ENCODE measurements around the gene CYB561A3. TPM values are rescaled to one million over a fixed set of nuclear protein-coding genes. Genes with fewer than 3 reads are reported as not detected.

CYB561A3 gene
- total RNA-seq, 4 donors from 2014 or later: 29.5 to 39.9 (median 34.6) TPM

DNA sequence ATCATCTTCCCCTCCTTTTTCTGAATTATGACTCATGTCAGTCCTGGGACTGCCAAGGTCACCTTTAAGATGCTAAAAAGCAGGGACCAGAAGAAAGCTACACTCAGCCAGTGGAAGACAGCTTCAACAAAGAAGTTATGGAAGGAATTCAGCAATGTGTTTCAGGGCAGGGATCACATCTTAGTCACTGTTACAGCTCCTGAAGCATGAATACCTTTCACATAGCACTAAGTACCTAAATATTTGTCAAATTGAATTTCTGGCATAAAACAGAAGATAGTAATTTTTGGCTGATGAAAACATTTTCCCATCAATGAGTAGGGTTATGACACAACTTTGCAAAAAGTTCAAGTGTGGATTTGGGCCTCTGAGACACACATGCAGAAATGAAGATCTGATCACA, 34.0 kb downstream of the CYB561A3 start:
- DNase-seq (ENCODE audit: low spot score): no peak
- ATAC-seq (ENCODE audit: low FRiP score): no peak
- TF ChIP-seq, protein P1, sequence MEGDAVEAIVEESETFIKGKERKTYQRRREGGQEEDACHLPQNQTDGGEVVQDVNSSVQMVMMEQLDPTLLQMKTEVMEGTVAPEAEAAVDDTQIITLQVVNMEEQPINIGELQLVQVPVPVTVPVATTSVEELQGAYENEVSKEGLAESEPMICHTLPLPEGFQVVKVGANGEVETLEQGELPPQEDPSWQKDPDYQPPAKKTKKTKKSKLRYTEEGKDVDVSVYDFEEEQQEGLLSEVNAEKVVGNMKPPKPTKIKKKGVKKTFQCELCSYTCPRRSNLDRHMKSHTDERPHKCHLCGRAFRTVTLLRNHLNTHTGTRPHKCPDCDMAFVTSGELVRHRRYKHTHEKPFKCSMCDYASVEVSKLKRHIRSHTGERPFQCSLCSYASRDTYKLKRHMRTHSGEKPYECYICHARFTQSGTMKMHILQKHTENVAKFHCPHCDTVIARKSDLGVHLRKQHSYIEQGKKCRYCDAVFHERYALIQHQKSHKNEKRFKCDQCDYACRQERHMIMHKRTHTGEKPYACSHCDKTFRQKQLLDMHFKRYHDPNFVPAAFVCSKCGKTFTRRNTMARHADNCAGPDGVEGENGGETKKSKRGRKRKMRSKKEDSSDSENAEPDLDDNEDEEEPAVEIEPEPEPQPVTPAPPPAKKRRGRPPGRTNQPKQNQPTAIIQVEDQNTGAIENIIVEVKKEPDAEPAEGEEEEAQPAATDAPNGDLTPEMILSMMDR (IDR thresholded peaks at IDR 0.05): no peak

- TF ChIP-seq, protein P1 (IDR thresholded peaks at IDR 0.05): no peak
- ATAC-seq (ENCODE audit: low FRiP score) (no peak), DNase-seq (ENCODE audit: low spot score) (no peak)
Observed at GRCh38 chr11:61325649-61326414, 35.9 kb downstream of the CYB561A3 start.

- TF ChIP-seq, protein P1 (IDR thresholded peaks at IDR 0.05): no peak
- DNase-seq (ENCODE audit: low spot score) (no peak), ATAC-seq (ENCODE audit: low FRiP score) (no peak)
Observed at GRCh38 chr11:61315260-61315659, 46.4 kb downstream of the CYB561A3 start.

- TF ChIP-seq, protein P1 (IDR thresholded peaks at IDR 0.05): no peak
- ATAC-seq (ENCODE audit: low FRiP score): no peak
- DNase-seq (ENCODE audit: low spot score): no peak
Observed at GRCh38 chr11:61310749-61311148, 50.9 kb downstream of the CYB561A3 start.

- TF ChIP-seq, protein P1 (IDR thresholded peaks at IDR 0.05): no peak
- no peak for ATAC-seq (ENCODE audit: low FRiP score)
Observed at GRCh38 chr11:61309739-61310138, 51.9 kb downstream of the CYB561A3 start.

GRCh38 chr11:61309141-61309540, 52.5 kb downstream of the CYB561A3 start:
- DNase-seq (ENCODE audit: low spot score) (no peak), ATAC-seq (ENCODE audit: low FRiP score) (no peak)
- TF ChIP-seq, protein P1 (IDR thresholded peaks at IDR 0.05): no peak

More at GRCh38 chr11:61309739-61310138, 51.9 kb downstream of the CYB561A3 start:
- DNase-seq (ENCODE audit: low spot score): no peak

DNA sequence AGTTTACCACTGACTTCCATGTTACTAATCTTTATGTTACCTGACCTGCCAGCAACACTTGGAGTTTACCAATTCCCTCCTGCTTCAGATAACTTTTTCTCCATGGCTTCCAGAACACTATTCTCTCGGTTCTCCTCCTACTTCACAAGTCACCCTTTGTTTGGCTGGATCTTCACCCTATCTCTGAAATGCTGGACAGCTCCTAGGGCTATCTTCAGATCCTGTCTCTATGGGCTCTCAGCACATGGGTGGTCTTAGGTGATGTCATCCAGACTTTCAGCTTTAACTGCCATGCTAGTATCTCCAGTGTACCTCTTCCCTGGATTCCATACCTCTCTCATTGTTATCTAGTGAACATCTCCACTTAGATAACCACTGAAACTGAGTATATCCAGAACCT, 54.3 kb downstream of the CYB561A3 start:
- TF ChIP-seq, protein P1 (IDR thresholded peaks at IDR 0.05): no peak
- DNase-seq (ENCODE audit: low spot score): no peak

More for the DNA sequence above, 54.3 kb downstream of the CYB561A3 start:
- ATAC-seq (ENCODE audit: low FRiP score): no peak

All from omental fat pad (tissue), 4 donors.